BJ (cell line): Measurements from ENCODE around the gene CAMK2B. TPM values are rescaled to one million over a fixed set of nuclear protein-coding genes. Genes with fewer than 3 reads are reported as not detected.

Experiments used
- CTCF ChIA-PET: fragments of 350-600 bp; formaldehyde crosslinking; extraction: SDS; loops from one replicate; lab custom pipeline; 2021; ENCODE audit warnings: antibody characterized with exemption, inconsistent platforms; lab: Yijun Ruan, JAX
- POLR2A ChIA-PET: fragments of 300-600 bp; sonication (Branson Sonifier 250); formaldehyde crosslinking; extraction: SDS; loops from one replicate; lab custom pipeline; 2021; ENCODE audit warnings: antibody characterized with exemption; lab: Charles Lee
- DNase-seq: peaks from one replicate; pipeline ENCODE4 v3.0.0-alpha.2; 2011; ENCODE audit warnings: low read depth
- H3K27me3 ChIP-seq: 2 replicates; pipeline ENCODE4 v1.6.0; 2011; ENCODE audit warnings: low read length; ENCODE audit not compliant: control insufficient read depth, insufficient read depth
- H3K36me3 ChIP-seq: 2 replicates; pipeline ENCODE4 v1.5.1; 2011; ENCODE audit warnings: low read length; ENCODE audit not compliant: control insufficient read depth, insufficient read depth
- H3K4me3 ChIP-seq: 2 replicates; pipeline ENCODE4 v1.5.1; 2011; ENCODE audit warnings: low read depth, mild to moderate bottlenecking, control low read depth, low read length
- polyA plus RNA-seq: library from polyadenylated mRNA; depleted of rRNA; stranded (reverse); fragments of >200 nt; gene quantifications from 2 replicates; pipeline ENCODE4 v1.2.3, GENCODE V29; 2011
- TF ChIP-seq, protein P1 (sequence below): IDR thresholded peaks from 2 replicates; pipeline ENCODE4 v1.5.1; 2011; ENCODE audit warnings: low read depth, mild to moderate bottlenecking, control low read depth, inconsistent platforms, low read length, moderate library complexity; ENCODE audit not compliant: insufficient read depth

CAMK2B gene
- polyA plus RNA-seq, 1 experiment, result 0.10 TPM

DNA sequence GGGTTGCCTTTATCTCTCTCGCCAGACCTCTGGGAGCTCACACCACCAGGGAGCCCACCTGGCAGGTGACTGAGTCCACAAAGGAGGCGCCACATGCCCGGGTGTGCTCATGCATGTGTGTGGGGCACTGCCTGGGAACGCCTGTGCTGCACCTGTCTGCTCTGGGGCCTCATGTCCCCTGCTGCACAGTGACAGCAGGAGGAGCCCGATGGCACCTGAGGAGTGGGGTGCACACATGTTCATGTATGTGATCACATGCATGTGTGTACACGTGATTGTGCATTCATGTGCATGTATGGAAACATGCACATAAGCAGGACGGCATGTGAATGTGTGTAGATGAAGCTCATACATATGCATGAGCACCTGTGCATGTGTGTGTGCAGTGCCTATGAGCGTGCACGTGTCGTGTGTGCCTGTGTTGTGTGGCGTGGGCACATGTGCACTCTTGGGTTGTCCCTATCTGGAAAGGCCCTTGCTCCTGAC is 102.6 kb downstream of the CAMK2B start:
- no peak for DNase-seq
- Histone ChIP-seq H3K36me3 (no peaks in the 10 kb centered on the region), H3K27me3 (peaks cover 14% of the 10 kb centered on the region), H3K4me3 (no peak overlapping the region)
- POLR2A ChIA-PET, result no interaction called here
- TF ChIP-seq, protein P1, sequence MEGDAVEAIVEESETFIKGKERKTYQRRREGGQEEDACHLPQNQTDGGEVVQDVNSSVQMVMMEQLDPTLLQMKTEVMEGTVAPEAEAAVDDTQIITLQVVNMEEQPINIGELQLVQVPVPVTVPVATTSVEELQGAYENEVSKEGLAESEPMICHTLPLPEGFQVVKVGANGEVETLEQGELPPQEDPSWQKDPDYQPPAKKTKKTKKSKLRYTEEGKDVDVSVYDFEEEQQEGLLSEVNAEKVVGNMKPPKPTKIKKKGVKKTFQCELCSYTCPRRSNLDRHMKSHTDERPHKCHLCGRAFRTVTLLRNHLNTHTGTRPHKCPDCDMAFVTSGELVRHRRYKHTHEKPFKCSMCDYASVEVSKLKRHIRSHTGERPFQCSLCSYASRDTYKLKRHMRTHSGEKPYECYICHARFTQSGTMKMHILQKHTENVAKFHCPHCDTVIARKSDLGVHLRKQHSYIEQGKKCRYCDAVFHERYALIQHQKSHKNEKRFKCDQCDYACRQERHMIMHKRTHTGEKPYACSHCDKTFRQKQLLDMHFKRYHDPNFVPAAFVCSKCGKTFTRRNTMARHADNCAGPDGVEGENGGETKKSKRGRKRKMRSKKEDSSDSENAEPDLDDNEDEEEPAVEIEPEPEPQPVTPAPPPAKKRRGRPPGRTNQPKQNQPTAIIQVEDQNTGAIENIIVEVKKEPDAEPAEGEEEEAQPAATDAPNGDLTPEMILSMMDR, result no peak
- CTCF ChIA-PET, result interaction anchor here (0.9 kb wide), 1 partner anchor 22 kb away, joined by 3 read pairs; no protein-coding TSS in a partner anchor

DNA sequence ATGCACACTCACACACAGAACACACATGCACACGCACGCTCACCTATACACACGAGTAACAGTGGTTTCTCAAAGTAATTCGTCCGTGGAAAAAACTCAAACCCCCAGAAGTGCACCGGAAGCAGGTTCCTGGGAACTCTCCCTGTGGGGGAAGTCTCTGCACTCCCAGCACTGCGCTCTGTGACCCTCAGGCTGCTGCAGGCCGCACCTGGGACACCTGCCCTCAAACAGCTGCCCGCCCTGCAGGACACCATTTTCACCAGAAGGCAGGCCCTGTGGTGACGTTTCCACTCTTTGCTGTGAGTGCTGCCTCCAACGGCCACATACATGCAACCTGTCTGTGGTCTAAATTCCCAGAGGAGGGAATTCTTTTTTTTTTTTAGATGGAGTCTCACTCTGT is 103.3 kb downstream of the CAMK2B start:
- no peak for DNase-seq
- Histone ChIP-seq H3K4me3 (no peak overlapping the region), H3K27me3 (peaks cover 14% of the 10 kb centered on the region), H3K36me3 (no peaks in the 10 kb centered on the region)
- POLR2A ChIA-PET, result no interaction called here
- TF ChIP-seq, protein P1, result no peak
- CTCF ChIA-PET, result no interaction called here

DNA sequence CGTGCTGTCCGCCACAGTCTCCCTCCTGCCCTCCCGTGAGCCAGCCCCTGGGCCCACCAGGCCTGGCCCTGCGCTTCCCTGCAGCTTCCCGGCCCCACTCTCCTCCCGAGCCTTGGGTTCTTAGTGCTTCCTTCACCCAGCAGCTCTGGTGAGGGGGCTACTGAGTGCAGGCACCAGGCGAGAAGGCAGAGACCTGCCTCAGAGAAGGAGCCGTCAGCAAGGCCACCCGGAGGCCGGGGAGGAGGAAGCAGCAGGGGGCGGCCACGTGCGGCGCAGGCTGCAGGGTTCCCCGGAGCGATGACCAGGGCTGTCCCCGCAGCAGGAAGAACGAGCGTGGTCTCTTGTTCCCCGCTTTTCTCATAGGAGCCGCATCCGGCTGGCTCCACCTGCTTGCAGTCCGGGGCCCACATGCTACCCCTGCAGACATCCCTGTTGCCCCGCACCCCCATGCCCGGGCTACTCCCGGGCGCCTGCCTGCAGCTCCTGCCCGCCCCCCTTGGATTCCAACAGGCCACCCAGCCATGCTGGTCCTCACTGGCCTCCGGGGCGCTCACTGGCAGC is 104.1 kb downstream of the CAMK2B start:
- Histone ChIP-seq H3K27me3 (peaks cover 14% of the 10 kb centered on the region), H3K36me3 (no peaks in the 10 kb centered on the region), H3K4me3 (no peak overlapping the region)
- ChIA-PET CTCF (interaction anchor here (0.7 to 1.4 kb wide), 4 partner anchors 9 to 149 kb away, joined by 3 to 4 read pairs (median 3); no protein-coding TSS in a partner anchor), POLR2A (no interaction called here)
- no peak for DNase-seq
- TF ChIP-seq, protein P1, result 0 out of 2 replicates have a peak, but pooled peaks have one; percentile 36

DNA sequence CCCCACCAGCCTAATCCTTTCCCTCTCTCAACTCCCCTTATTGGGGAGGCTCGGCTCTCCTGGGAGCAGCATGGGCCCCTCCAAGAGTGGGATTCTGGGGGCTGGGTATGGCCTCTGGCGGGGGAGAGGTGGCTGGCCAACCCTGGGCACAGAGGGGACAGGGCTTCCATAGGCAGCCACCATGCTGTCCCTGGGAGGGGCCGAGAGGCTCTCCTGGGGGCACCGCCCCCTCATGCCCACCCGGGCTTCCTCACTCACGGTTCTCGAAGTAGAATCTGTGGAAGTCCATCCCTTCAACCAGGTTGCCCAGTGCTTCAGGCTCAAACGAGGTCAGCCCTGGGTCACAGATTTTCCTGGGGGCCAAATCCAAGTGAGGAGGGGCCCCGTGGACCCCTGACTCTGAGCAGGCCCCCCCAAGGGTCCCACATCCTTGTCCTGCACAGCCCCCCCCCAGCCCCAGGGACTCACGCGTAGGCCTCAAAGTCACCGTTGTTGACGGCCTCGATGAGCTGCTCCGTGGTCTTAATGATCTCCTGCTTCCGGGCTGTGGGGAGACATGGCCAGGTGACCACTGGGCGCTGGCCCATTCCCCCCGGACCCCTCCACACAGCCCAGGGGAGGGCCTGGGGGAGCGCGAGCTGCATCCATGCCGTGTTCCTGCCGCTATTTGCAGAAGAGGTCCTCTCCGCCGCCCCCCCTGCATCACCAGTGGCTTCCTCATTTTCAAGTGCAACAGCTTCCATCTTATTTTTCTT is 104.9 kb downstream of the CAMK2B start:
- ChIA-PET POLR2A (no interaction called here), CTCF (interaction anchor here (0.7 to 1.4 kb wide), 4 partner anchors 8 to 148 kb away, joined by 3 to 4 read pairs (median 3); no protein-coding TSS in a partner anchor)
- H3K27me3 ChIP-seq, result peaks cover 9% of the 10 kb centered on the region
- TF ChIP-seq, protein P1, result no peak
- no peak overlapping the region for H3K4me3 ChIP-seq
- no peaks in the 10 kb centered on the region for H3K36me3 ChIP-seq
- DNase-seq, result no peak

DNA sequence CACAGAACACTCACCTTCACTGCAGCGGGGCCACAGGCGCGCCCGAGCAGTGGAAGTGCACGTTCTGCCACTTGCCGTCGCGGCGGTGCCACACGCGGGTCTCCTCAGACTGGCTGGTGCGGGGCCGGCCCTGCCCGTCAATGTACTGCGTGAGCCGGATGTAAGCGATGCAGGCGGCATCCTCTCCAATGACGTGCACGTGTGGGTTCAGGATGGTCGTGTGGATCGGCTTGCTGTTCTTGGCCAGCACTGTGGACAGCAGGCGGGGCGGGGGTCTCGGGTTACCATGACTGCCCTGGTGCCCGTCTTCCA is 105.4 kb downstream of the CAMK2B start:
- Histone ChIP-seq H3K4me3 (no peak overlapping the region), H3K36me3 (no peaks in the 10 kb centered on the region), H3K27me3 (peaks cover 6% of the 10 kb centered on the region)
- CTCF ChIA-PET, result no interaction called here
- DNase-seq, result no peak
- TF ChIP-seq, protein P1, result no peak
- POLR2A ChIA-PET, result no interaction called here
